Neural cell (in vitro differentiated cells): ENCODE data around the gene FOCAD. TPM values are rescaled to one million over a fixed set of nuclear protein-coding genes. Genes with fewer than 3 reads are reported as not detected.

ENCODE experiments used
- H2AFZ ChIP-seq: fragments of 200-600, 300-800 bp; sonication (generic), shearing (Covaris generic); 2 replicates; pipeline ENCODE4 v1.6.0; 2014; ENCODE audit warnings: low read depth, mild to moderate bottlenecking, antibody characterized with exemption, low read length, moderate library complexity
- H3F3A ChIP-seq: fragments of 200-600 bp; shearing (Covaris generic); 2 replicates; pipeline ENCODE4 v1.6.1; 2016; ENCODE audit warnings: mild to moderate bottlenecking, moderate library complexity, mixed read lengths, antibody characterized with exemption, low read length; ENCODE audit not compliant: insufficient read depth, poor library complexity, severe bottlenecking
- H3K27ac ChIP-seq: fragments of 200-600, 300-800 bp; sonication (generic), shearing (Covaris generic); 2 replicates; pipeline ENCODE4 v1.5.1; 2014; ENCODE audit warnings: mild to moderate bottlenecking, low read length, moderate library complexity
- H3K27me3 ChIP-seq: fragments of 300-800, 200-600 bp; sonication (generic), shearing (Covaris generic); 2 replicates; pipeline ENCODE4 v1.6.0; 2014; ENCODE audit warnings: mild to moderate bottlenecking, low read depth, low read length, moderate library complexity; ENCODE audit not compliant: insufficient read depth
- H3K36me3 ChIP-seq: fragments of 300-800, 200-600 bp; sonication (generic), shearing (Covaris generic); 2 replicates; pipeline ENCODE4 v1.5.1; 2014; ENCODE audit warnings: mild to moderate bottlenecking, antibody characterized with exemption, low read length, moderate library complexity; ENCODE audit not compliant: insufficient read depth
- H3K4me2 ChIP-seq: fragments of 300-800, 200-600 bp; sonication (generic), shearing (Covaris generic); 2 replicates; pipeline ENCODE4 v1.6.0; 2014; ENCODE audit warnings: mild to moderate bottlenecking, low read length
- H3K4me3 ChIP-seq: fragments of 300-800, 200-600 bp; sonication (generic), shearing (Covaris generic); 2 replicates; pipeline ENCODE4 v1.5.1; 2014; ENCODE audit warnings: mild to moderate bottlenecking, low read length, moderate library complexity
- H3K79me2 ChIP-seq: fragments of 200-600 bp; shearing (Covaris generic); replicated peaks from 2 replicates; pipeline ENCODE4 v1.6.0; 2014; ENCODE audit warnings: mild to moderate bottlenecking, low read length, moderate library complexity; ENCODE audit not compliant: insufficient read depth
- H3K9ac ChIP-seq: fragments of 300-800, 200-600 bp; sonication (generic), shearing (Covaris generic); 2 replicates; pipeline ENCODE4 v1.6.1; 2016; ENCODE audit warnings: mild to moderate bottlenecking, low read length, mixed read lengths
- H3K9me2 ChIP-seq: fragments of 200-600 bp; shearing (Covaris generic); 2 replicates; pipeline ENCODE4 v1.6.1; 2016; ENCODE audit warnings: mild to moderate bottlenecking, low read length, mixed read lengths; ENCODE audit not compliant: insufficient read depth
- H3K9me3 ChIP-seq: fragments of 200-600, 300-800 bp; sonication (generic), shearing (Covaris generic); 2 replicates; pipeline ENCODE4 v1.6.1; 2016; ENCODE audit warnings: mild to moderate bottlenecking, mixed run types, low read length, moderate library complexity, mixed read lengths
- H4K20me1 ChIP-seq: fragments of 200-600 bp; shearing (Covaris generic); 2 replicates; pipeline ENCODE4 v1.6.1; 2016; ENCODE audit warnings: mild to moderate bottlenecking, mixed run types; ENCODE audit not compliant: insufficient read depth
- EP300 ChIP-seq: fragments of 450-650 bp; conservative IDR thresholded peaks from 2 replicates; pipeline ENCODE4 v1.6.1; 2014; ENCODE audit warnings: antibody characterized with exemption, mild to moderate bottlenecking, moderate library complexity; ENCODE audit not compliant: poor library complexity, severe bottlenecking
- EZH2 ChIP-seq: fragments of 200-600, 300-800 bp; shearing (Covaris generic), sonication (generic); IDR thresholded peaks from 2 replicates; pipeline ENCODE4 v1.6.1; 2014; ENCODE audit warnings: antibody characterized with exemption, low read length, borderline replicate concordance, mild to moderate bottlenecking; ENCODE audit not compliant: insufficient read depth, poor library complexity, severe bottlenecking
- MXI1 ChIP-seq: fragments of 450-650 bp; conservative IDR thresholded peaks from 2 replicates; pipeline ENCODE4 v1.6.1; 2014; ENCODE audit warnings: antibody characterized with exemption, mild to moderate bottlenecking; ENCODE audit not compliant: poor library complexity, severe bottlenecking
- POLR2AphosphoS5 ChIP-seq: IDR thresholded peaks from 2 replicates; pipeline ENCODE4 v1.6.1; 2012
- RAD21 ChIP-seq: fragments of 450-650 bp; conservative IDR thresholded peaks from 2 replicates; pipeline ENCODE4 v1.6.1; 2014; ENCODE audit warnings: antibody characterized with exemption, mild to moderate bottlenecking, moderate library complexity
- SMC3 ChIP-seq: fragments of 450-650 bp; conservative IDR thresholded peaks from 2 replicates; pipeline ENCODE4 v1.6.1; 2014; ENCODE audit warnings: antibody characterized with exemption, mild to moderate bottlenecking, moderate library complexity; ENCODE audit not compliant: poor library complexity
- TAF1 ChIP-seq: IDR thresholded peaks from 2 replicates; pipeline ENCODE4 v1.6.1; 2012; ENCODE audit warnings: low read depth
- polyA plus RNA-seq: library from polyadenylated mRNA; depleted of rRNA; stranded (reverse); fragments of >200 nt; gene quantifications from 2 replicates; pipeline ENCODE4 v1.2.3, GENCODE V29; 2014
- TF ChIP-seq, protein P1 (sequence below): IDR thresholded peaks from 2 replicates; pipeline ENCODE4 v1.6.1; 2012; ENCODE audit warnings: borderline replicate concordance
- TF ChIP-seq, protein P2 (sequence below): fragments of 450-650 bp; IDR thresholded peaks from 2 replicates; pipeline ENCODE4 v1.5.1; 2014; ENCODE audit warnings: antibody characterized with exemption, mild to moderate bottlenecking, moderate library complexity; ENCODE audit not compliant: poor library complexity, severe bottlenecking

Gene FOCAD
- polyA plus RNA-seq, 1 donor from 2014 or later, result 23.5 TPM

DNA sequence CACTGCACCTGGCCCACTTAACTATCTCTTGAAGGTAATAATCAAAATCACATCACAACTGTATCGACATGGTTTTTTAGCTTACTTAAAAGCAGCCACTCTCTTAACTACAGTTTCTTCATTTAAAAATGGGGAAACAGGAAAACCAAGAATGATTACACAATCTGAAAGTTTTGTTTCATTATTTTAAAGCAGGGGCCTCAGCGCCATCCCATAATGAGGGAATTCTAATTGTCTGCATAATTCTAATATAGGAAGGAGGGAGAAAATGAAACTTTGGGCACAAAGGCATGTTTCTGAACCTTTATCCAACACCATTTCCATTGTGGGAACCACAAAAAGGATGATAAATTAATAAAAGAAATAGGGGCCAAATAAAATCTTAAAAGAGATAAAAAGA lies 339.8 kb downstream of the FOCAD start:
- H3K9ac ChIP-seq, result no peak overlapping the region
- no peak overlapping the region for H3K4me3 ChIP-seq
- H3K4me2 ChIP-seq, result no peak overlapping the region
- no peak overlapping the region for H3K27ac ChIP-seq
- H3K9me2 ChIP-seq, result no peaks in the 10 kb centered on the region
- no peaks in the 10 kb centered on the region for H3F3A ChIP-seq
- TF ChIP-seq RAD21 (no peak), POLR2AphosphoS5 (no peak), MXI1 (no peak), SMC3 (no peak), EZH2 (no peak), EP300 (no peak), TAF1 (no peak)
- TF ChIP-seq, protein P1, sequence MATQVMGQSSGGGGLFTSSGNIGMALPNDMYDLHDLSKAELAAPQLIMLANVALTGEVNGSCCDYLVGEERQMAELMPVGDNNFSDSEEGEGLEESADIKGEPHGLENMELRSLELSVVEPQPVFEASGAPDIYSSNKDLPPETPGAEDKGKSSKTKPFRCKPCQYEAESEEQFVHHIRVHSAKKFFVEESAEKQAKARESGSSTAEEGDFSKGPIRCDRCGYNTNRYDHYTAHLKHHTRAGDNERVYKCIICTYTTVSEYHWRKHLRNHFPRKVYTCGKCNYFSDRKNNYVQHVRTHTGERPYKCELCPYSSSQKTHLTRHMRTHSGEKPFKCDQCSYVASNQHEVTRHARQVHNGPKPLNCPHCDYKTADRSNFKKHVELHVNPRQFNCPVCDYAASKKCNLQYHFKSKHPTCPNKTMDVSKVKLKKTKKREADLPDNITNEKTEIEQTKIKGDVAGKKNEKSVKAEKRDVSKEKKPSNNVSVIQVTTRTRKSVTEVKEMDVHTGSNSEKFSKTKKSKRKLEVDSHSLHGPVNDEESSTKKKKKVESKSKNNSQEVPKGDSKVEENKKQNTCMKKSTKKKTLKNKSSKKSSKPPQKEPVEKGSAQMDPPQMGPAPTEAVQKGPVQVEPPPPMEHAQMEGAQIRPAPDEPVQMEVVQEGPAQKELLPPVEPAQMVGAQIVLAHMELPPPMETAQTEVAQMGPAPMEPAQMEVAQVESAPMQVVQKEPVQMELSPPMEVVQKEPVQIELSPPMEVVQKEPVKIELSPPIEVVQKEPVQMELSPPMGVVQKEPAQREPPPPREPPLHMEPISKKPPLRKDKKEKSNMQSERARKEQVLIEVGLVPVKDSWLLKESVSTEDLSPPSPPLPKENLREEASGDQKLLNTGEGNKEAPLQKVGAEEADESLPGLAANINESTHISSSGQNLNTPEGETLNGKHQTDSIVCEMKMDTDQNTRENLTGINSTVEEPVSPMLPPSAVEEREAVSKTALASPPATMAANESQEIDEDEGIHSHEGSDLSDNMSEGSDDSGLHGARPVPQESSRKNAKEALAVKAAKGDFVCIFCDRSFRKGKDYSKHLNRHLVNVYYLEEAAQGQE, result no peak
- TF ChIP-seq, protein P2, sequence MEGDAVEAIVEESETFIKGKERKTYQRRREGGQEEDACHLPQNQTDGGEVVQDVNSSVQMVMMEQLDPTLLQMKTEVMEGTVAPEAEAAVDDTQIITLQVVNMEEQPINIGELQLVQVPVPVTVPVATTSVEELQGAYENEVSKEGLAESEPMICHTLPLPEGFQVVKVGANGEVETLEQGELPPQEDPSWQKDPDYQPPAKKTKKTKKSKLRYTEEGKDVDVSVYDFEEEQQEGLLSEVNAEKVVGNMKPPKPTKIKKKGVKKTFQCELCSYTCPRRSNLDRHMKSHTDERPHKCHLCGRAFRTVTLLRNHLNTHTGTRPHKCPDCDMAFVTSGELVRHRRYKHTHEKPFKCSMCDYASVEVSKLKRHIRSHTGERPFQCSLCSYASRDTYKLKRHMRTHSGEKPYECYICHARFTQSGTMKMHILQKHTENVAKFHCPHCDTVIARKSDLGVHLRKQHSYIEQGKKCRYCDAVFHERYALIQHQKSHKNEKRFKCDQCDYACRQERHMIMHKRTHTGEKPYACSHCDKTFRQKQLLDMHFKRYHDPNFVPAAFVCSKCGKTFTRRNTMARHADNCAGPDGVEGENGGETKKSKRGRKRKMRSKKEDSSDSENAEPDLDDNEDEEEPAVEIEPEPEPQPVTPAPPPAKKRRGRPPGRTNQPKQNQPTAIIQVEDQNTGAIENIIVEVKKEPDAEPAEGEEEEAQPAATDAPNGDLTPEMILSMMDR, result no peak
- H4K20me1 ChIP-seq, result no peaks in the 10 kb centered on the region
- no peaks in the 10 kb centered on the region for H3K27me3 ChIP-seq
- H3K36me3 ChIP-seq, result no peaks in the 10 kb centered on the region
- no peaks in the 10 kb centered on the region for H3K9me3 ChIP-seq
- no peaks in the 10 kb centered on the region for H3K79me2 ChIP-seq
- no peak overlapping the region for H2AFZ ChIP-seq

DNA sequence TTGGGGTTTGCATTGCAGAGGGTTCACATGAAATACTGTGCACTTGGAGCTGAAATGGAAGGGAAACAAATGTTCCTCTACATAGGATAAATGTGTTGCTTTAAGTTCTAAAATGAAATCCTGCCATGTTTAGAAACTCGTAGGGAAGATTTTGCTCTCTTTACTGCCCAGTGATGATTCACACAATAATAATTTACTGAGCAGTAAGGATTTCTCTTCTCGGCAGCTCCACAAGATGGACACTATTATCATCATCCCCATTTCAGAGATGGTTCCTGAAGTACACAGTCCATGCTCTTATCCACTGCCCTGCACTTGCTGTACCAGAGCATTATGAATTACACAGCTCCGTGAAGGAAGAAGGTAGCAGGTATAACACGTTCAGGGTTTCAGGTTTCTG lies 343.2 kb downstream of the FOCAD start:
- TF ChIP-seq EZH2, result no peak
- TF ChIP-seq TAF1, result no peak
- Histone ChIP-seq H3K27ac (no peak overlapping the region), H3F3A (no peaks in the 10 kb centered on the region), H2AFZ (no peak overlapping the region), H4K20me1 (no peaks in the 10 kb centered on the region), H3K27me3 (no peaks in the 10 kb centered on the region), H3K9ac (no peak overlapping the region), H3K9me3 (no peaks in the 10 kb centered on the region), H3K9me2 (no peaks in the 10 kb centered on the region), H3K4me2 (no peak overlapping the region), H3K4me3 (no peak overlapping the region), H3K79me2 (no peaks in the 10 kb centered on the region), H3K36me3 (no peaks in the 10 kb centered on the region)

DNA sequence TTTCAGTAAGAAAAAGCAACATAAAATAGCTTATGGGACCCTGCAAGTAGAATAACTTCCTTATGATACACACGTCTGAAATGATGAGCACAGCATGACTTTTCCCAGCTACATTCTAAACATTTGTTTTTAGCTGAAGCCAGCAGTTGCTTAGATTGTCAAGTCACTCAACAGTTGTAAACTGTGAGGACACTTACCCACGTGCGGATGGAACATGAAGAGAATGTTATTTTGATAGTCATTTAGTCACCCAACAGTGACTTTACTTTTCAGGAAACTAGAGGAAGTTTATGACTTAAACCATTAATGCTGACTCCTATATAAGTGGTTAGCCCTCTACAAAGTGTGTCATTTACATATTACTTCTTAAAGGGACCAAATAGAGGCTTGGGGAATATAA lies 344.4 kb downstream of the FOCAD start:
- Histone ChIP-seq H3K27ac (no peak overlapping the region), H3K9me3 (no peaks in the 10 kb centered on the region)

More for the DNA sequence above, 344.4 kb downstream of the FOCAD start:
- H3K36me3 ChIP-seq, result no peaks in the 10 kb centered on the region
- no peak overlapping the region for H3K4me3 ChIP-seq
- no peaks in the 10 kb centered on the region for H4K20me1 ChIP-seq
- no peaks in the 10 kb centered on the region for H3K27me3 ChIP-seq
- no peaks in the 10 kb centered on the region for H3K9me2 ChIP-seq
- H2AFZ ChIP-seq, result no peak overlapping the region
- H3K4me2 ChIP-seq, result no peak overlapping the region
- TF ChIP-seq MXI1 (no peak), EP300 (no peak), SMC3 (no peak), TAF1 (no peak), POLR2AphosphoS5 (no peak), EZH2 (no peak), RAD21 (no peak)
- TF ChIP-seq, protein P2, result no peak
- TF ChIP-seq, protein P1, result no peak
- no peaks in the 10 kb centered on the region for H3K79me2 ChIP-seq
- H3F3A ChIP-seq, result no peaks in the 10 kb centered on the region
- no peak overlapping the region for H3K9ac ChIP-seq
